Daoy (cell line): Measurements from ENCODE around the gene LUZP1. TPM values are rescaled to one million over a fixed set of nuclear protein-coding genes. Genes with fewer than 3 reads are reported as not detected.

ENCODE experiments used
- DNase-seq: peaks from one replicate; pipeline ENCODE4 v3.0.0-alpha.2; 2015; ENCODE audit warnings: low read depth
- total RNA-seq: library from RNA; depleted of rRNA; stranded (reverse); fragments of >200 nt; shearing (Covaris generic); gene quantifications from 2 replicates; pipeline ENCODE4 v1.2.3, GENCODE V29; 2014

LUZP1 gene
- total RNA-seq, 1 experiment from 2014 or later, result 30.2 TPM

DNA sequence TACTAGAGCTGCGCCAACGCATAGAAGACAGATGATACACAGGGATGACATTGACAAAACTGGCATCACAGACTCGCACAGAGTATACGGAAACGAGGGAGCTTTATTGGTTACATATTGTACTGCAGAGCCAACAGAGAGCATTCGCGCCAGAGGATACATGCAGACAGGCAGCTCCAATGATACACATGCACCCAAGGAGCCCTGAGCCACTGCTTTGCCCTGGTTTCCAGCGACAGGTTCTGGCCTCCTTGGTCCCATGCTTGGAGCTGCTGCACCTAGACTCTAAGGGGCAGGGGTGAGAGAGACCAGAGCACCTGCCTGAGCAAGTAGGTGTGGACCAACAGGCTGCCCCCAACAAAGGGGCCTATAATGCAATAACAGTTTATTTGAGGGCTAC lies 83.8 kb downstream of the LUZP1 start:
- DNase-seq, result no peak

- DNase-seq, result no peak
Measured at GRCh38 chr1:23083714-23084480, 84.8 kb downstream of the LUZP1 start.

GRCh38 chr1:23081376-23081775 lies 87.3 kb downstream of the LUZP1 start:
- no peak for DNase-seq

DNA sequence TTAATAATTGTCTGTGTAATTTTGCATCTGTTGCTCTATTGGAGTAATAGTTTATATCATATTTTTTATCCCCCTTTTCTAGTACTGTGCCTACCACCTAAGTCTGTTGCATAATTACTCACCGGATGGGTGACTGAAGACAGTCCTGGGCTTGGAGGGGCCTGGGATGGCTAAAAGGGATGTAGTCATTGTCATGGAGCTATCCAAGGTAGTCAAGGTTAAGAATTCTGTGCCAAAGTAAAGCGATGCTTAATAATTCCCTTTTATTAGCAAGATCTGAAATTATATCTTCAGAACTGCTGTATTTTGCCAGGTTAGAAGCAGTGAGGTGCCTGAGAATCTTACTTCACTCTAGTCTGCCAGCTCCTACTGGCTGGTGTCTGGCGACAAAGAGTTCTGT lies 87.8 kb downstream of the LUZP1 start:
- no peak for DNase-seq

- no peak for DNase-seq
Measured at GRCh38 chr1:23079025-23079424, 89.6 kb downstream of the LUZP1 start.

- no peak for DNase-seq
Measured at GRCh38 chr1:23074012-23074411, 94.6 kb downstream of the LUZP1 start.

GRCh38 chr1:23069675-23070074 lies 99.0 kb downstream of the LUZP1 start:
- DNase-seq, result no peak

- no peak for DNase-seq
Measured at GRCh38 chr1:23069149-23069548, 99.5 kb downstream of the LUZP1 start.

DNA sequence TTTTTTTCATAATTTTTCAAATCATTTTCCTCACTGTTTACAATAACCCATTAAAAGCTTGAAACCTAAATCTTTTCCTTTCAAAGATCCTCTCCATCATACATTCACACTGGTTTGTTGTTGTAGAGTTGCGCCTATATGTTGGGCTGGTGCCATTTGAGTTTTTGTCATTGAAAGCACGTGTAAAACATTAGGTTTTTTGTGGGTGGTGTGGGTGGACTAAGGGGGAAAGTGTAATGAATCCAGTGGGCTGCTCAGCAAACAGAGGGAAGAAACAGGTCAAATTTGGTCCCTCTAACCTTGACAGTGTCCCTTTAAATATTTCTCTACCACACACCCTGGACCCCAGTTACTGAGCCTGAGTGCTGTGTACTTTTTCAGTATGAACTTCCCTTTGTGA lies 102.6 kb downstream of the LUZP1 start:
- no peak for DNase-seq

- DNase-seq, result no peak
Measured at GRCh38 chr1:23065385-23065784, 103.3 kb downstream of the LUZP1 start.

GRCh38 chr1:23062271-23062670 lies 106.4 kb downstream of the LUZP1 start:
- DNase-seq, result no peak

GRCh38 chr1:23057301-23057700 lies 111.4 kb downstream of the LUZP1 start:
- no peak for DNase-seq

DNA sequence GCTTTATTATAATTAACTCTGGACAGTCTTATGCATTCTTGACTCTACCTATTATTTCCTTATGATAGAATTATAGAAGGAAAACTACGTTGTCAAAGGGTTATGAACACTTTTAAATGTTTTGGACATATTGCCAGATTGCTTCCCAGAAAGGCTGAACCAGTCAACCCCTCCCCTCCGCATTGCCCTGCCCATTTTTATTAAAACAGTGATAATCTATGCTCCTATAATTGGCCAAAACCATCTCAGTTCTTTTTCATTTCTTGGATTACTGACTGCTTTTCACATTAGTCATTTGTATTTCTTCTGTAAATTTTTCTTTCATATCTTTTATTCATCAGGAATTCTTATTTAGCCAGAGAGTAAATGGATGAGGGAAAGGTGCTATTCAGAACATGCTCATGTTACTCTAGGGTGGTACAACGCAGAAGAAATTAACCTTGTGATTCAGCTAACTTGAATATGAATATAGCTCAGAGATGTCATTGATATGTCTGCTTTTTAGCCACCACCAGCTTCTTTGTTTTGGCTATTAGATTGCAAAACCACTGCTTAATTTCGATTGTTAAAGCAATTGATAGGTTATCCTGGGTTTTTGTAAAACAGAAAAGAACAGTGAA lies 117.3 kb downstream of the LUZP1 start:
- DNase-seq, result no peak

GRCh38 chr1:23050201-23050600 lies 118.5 kb downstream of the LUZP1 start:
- DNase-seq, result no peak

DNA sequence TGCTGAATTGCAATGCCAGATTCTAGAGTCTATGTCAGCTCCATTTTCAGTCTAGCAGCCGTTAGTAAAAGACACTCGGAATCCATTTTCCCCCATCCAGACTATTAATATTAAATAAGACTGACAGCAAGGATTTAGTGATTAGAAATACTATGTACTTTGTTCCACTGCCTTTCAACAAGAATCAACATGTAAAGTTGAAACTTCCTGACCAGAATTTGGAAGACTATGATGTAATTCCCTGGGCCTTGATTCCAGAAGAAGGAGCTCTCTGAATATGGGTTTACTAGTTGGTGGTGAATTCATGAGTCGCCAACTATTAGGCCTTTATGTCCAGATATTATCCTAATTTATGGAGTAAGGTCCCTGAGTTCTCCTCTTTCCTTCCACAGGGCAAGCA lies 124.6 kb downstream of the LUZP1 start:
- no peak for DNase-seq

GRCh38 chr1:23040509-23040908 lies 128.1 kb downstream of the LUZP1 start:
- no peak for DNase-seq

DNA sequence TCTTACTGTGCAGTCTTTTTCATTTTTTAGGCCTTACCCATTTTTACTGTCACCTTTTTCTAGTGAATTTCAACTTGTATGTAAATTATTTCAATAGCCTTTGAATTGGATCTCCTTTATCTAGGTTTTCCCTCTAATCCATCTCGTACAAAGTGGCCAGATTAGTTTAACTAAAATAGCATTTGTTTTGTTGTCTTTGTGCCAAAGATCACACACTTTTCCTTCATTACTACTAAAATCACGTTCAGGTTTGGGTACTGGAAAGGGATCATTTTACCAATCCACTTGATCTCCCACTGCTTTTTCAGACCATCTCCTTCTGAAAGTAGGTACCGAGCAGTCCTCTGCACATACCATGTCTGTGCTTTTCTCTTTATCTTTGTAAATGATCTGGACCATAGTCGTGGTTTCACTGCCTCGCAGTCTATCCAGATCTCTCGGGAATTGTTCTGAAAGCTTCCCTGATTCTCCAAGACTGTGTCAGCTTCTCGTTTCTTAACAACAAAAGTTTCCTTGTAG lies 129.3 kb downstream of the LUZP1 start:
- no peak for DNase-seq

GRCh38 chr1:23037081-23037740 lies 131.4 kb downstream of the LUZP1 start:
- no peak for DNase-seq

GRCh38 chr1:23035823-23036452 lies 132.7 kb downstream of the LUZP1 start:
- DNase-seq, result no peak
